ENCODE results near the gene ZNF688. TPM values are rescaled to one million over a fixed set of nuclear protein-coding genes. Genes with fewer than 3 reads are reported as not detected.

Gene ZNF688
- total and polyA plus RNA-seq, 2 of the 13 experiments (the other 11 are each of a cell fraction or from before 2014, with no cell fraction given), result 2.4 to 5.4 TPM

GRCh38 chr16:30571445-30572322 is at the start of gene ZNF688 (continued):
- peak; percentile 43 for TF ChIP-seq HNRNPK (IDR thresholded peaks at IDR 0.05; ENCODE audit: low read depth, low read length, poor library complexity, severe bottlenecking)
- peak; percentile 53; the same call in 1 of the 2 replicates for TF ChIP-seq ZNF331 (CRISPR knock-in tag; IDR thresholded peaks at IDR 0.05)
- TF ChIP-seq PHF21A (CRISPR knock-in tag; IDR thresholded peaks at IDR 0.05), result peak; percentile 84
- no peak for TF ChIP-seq ZBTB39 (CRISPR knock-in tag; IDR thresholded peaks at IDR 0.05)
- 0 out of 2 replicates have a peak, but pooled peaks have one; percentile 8 for TF ChIP-seq ARID2 (CRISPR knock-in tag; IDR thresholded peaks at IDR 0.05; ENCODE audit: borderline replicate concordance)
- TF ChIP-seq HOXA9 (CRISPR knock-in tag; IDR thresholded peaks at IDR 0.05; ENCODE audit: borderline replicate concordance), result no peak
- TF ChIP-seq CBX5 (CRISPR knock-in tag; IDR thresholded peaks at IDR 0.05; ENCODE audit: borderline replicate concordance), result no peak
- TF ChIP-seq ZNF740 (CRISPR knock-in tag; IDR thresholded peaks at IDR 0.05), result no peak
- TF ChIP-seq ZNF768 (CRISPR knock-in tag; IDR thresholded peaks at IDR 0.05), result peak; percentile 49; the same call in 1 of the 2 replicates
- no peak for TF ChIP-seq ZNF572 (CRISPR knock-in tag; IDR thresholded peaks at IDR 0.05)
- TF ChIP-seq PRDM10 (CRISPR knock-in tag; IDR thresholded peaks at IDR 0.05; ENCODE audit: low read depth), result peak; percentile 67; the same call in 1 of the 2 replicates
- TF ChIP-seq ZNF781 (CRISPR knock-in tag; IDR thresholded peaks at IDR 0.05; ENCODE audit: borderline replicate concordance, not compliant biosample characterization), result no peak
- peak; percentile 20 for TF ChIP-seq SRSF1 (optimal IDR thresholded peaks at IDR 0.05; ENCODE audit: low read depth, low read length)
- 0 out of 2 replicates have a peak, but pooled peaks have one; percentile 28 for TF ChIP-seq MIXL1 (CRISPR knock-in tag; IDR thresholded peaks at IDR 0.05)
- no peak for TF ChIP-seq ZMYM4 (CRISPR knock-in tag; IDR thresholded peaks at IDR 0.05)
- TF ChIP-seq HNRNPL (IDR thresholded peaks at IDR 0.05; ENCODE audit: low read depth, low read length), result peak; percentile 74; the same call in 1 of the 2 replicates
- peak; percentile 83 for TF ChIP-seq FOXK2 (IDR thresholded peaks at IDR 0.05)
- TF ChIP-seq ZNF556 (CRISPR knock-in tag; IDR thresholded peaks at IDR 0.05; ENCODE audit: borderline replicate concordance), result peak; percentile 68; the same call in 1 of the 2 replicates
- TF ChIP-seq THAP8 (CRISPR knock-in tag; IDR thresholded peaks at IDR 0.05; ENCODE audit: borderline replicate concordance), result no peak
- peak; percentile 86; the same call in 1 of the 2 replicates for TF ChIP-seq EEA1 (CRISPR knock-in tag; IDR thresholded peaks at IDR 0.05; ENCODE audit: borderline replicate concordance)
- TF ChIP-seq ZNF841 (CRISPR knock-in tag; IDR thresholded peaks at IDR 0.05; ENCODE audit: borderline replicate concordance), result 0 out of 2 replicates have a peak, but pooled peaks have one; percentile 42

Measured in HepG2 (cell line).